Activated T-cell treated with anti-CD3 and anti-CD28 coated beads, Interleukin-2, amount 50 U/mL, for 48 hours (primary cell): ENCODE measurements around the gene CADM2.
"Not testable (repeated sequence)": the region's sequence is repeated elsewhere in the genome, so short reads cannot be mapped to it uniquely, and the experiment has no call there.

Experiments used
- DNase-seq, 2 experiments: peaks; one replicate each; pipeline ENCODE4 v3.0.0-alpha.2; 2020

Gene CADM2

GRCh38 chr3:85495602-85496001 lies 536.8 kb downstream of the CADM2 start:
- no peak for DNase-seq

- no peak for DNase-seq
These were observed 539.4 kb downstream of the CADM2 start for GRCh38 chr3:85498177-85498576.

- DNase-seq, result no peak
These were observed 543.5 kb downstream of the CADM2 start for GRCh38 chr3:85502148-85502875.

GRCh38 chr3:85504129-85504784 lies 545.5 kb downstream of the CADM2 start:
- DNase-seq, result peak in 1 of 2 experiments; percentile 15

- peak in 1 of 2 experiments; percentile 12 for DNase-seq
These were observed 546.2 kb downstream of the CADM2 start for GRCh38 chr3:85504785-85505511.

- DNase-seq, result not testable (repeated sequence)
These were observed 548.3 kb downstream of the CADM2 start for GRCh38 chr3:85507052-85507451.

GRCh38 chr3:85508659-85509058 lies 549.9 kb downstream of the CADM2 start:
- DNase-seq, result no peak

GRCh38 chr3:85516146-85516545 lies 557.4 kb downstream of the CADM2 start:
- no peak for DNase-seq

- DNase-seq, result no peak
These were observed 565.3 kb downstream of the CADM2 start for GRCh38 chr3:85524104-85524503.

- DNase-seq, result no peak
These were observed 566.5 kb downstream of the CADM2 start for GRCh38 chr3:85525264-85525663.

- no peak for DNase-seq
These were observed 574.8 kb downstream of the CADM2 start for GRCh38 chr3:85533586-85533985.

GRCh38 chr3:85535517-85535916 lies 576.7 kb downstream of the CADM2 start:
- DNase-seq, result no peak

GRCh38 chr3:85539232-85539631 lies 580.4 kb downstream of the CADM2 start:
- DNase-seq, result no peak

- DNase-seq, result no peak
These were observed 595.4 kb downstream of the CADM2 start for GRCh38 chr3:85554153-85554552.

GRCh38 chr3:85560088-85560785 lies 601.4 kb downstream of the CADM2 start:
- DNase-seq, result no peak

GRCh38 chr3:85567071-85567676 lies 608.4 kb downstream of the CADM2 start:
- peak in 1 of 2 experiments; percentile 32 for DNase-seq

GRCh38 chr3:85570819-85571218 lies 612.0 kb downstream of the CADM2 start:
- no peak for DNase-seq

GRCh38 chr3:85571835-85572234 lies 613.0 kb downstream of the CADM2 start:
- no peak for DNase-seq

- no peak for DNase-seq
These were observed 613.6 kb downstream of the CADM2 start for GRCh38 chr3:85572426-85572825.

- no peak for DNase-seq
These were observed 614.2 kb downstream of the CADM2 start for GRCh38 chr3:85572978-85573377.

GRCh38 chr3:85574006-85574705 lies 615.4 kb downstream of the CADM2 start:
- no peak for DNase-seq

GRCh38 chr3:85576091-85576690 lies 617.4 kb downstream of the CADM2 start:
- DNase-seq, result peak; percentile 38 to 52
